Caco-2 (cell line): ENCODE measurements around the gene HSPA4L. TPM values are rescaled to one million over a fixed set of nuclear protein-coding genes. Genes with fewer than 3 reads are reported as not detected.
A peak's percentile ranks its signal among the peaks of the same experiment; 100 is the strongest.

Experiments
- BruUV-seq: library from RNA; stranded (reverse); fragments of 400-500 nt; replicated peaks from 2 replicates; lab custom pipeline; 2021; lab: Mats Ljungman, UMichigan
- CTCF ChIA-PET: fragments of 300-600 bp; sonication (Branson Sonifier 250); formaldehyde crosslinking; loops from one replicate; lab custom pipeline; 2022; ENCODE audit warnings: antibody characterized with exemption; lab: Charles Lee
- POLR2A ChIA-PET: fragments of 300-600 bp; sonication (Branson Sonifier 250); formaldehyde crosslinking; loops from one replicate; lab custom pipeline; 2022; ENCODE audit warnings: antibody characterized with exemption; lab: Charles Lee
- DNase-seq, 2 experiments: peaks; one replicate each; pipeline versions ENCODE4 v3.0.0 to v3.0.0-alpha.2; 2020 to 2022
- H3K27me3 ChIP-seq: replicated peaks from 2 replicates; pipeline ENCODE4 v1.6.0; 2011; ENCODE audit warnings: low read length; ENCODE audit not compliant: control insufficient read depth, insufficient read depth
- H3K36me3 ChIP-seq: 2 replicates; pipeline ENCODE4 v1.5.1; 2011; ENCODE audit warnings: low read length; ENCODE audit not compliant: control insufficient read depth, insufficient read depth
- H3K4me1 ChIP-seq: fragments of 250-450 bp; sonication (Bioruptor Pico); 2 replicates; pipeline ENCODE4 v1.5.1; 2020; ENCODE audit warnings: mild to moderate bottlenecking
- H3K4me3 ChIP-seq: 2 replicates; pipeline ENCODE4 v1.5.1; 2011; ENCODE audit warnings: low read depth, mild to moderate bottlenecking, control low read depth, low read length
- H3K9me3 ChIP-seq: fragments of 250-450 bp; sonication (Bioruptor Pico); 2 replicates; pipeline ENCODE4 v1.5.1; 2020; ENCODE audit warnings: mild to moderate bottlenecking, moderate library complexity
- H3K27ac Mint-ChIP-seq: one replicate; pipeline ENCODE4 v1.8.0; 2022; ENCODE audit warnings: mixed read lengths; ENCODE audit not compliant: unreplicated experiment
- H3K27me3 Mint-ChIP-seq: one replicate; pipeline ENCODE4 v1.8.0; 2022; ENCODE audit warnings: mixed read lengths; ENCODE audit not compliant: insufficient read depth, unreplicated experiment
- H3K36me3 Mint-ChIP-seq: one replicate; pipeline ENCODE4 v1.8.0; 2022; ENCODE audit warnings: mild to moderate bottlenecking, mixed read lengths; ENCODE audit not compliant: insufficient read depth, unreplicated experiment
- H3K4me1 Mint-ChIP-seq: one replicate; pipeline ENCODE4 v1.8.0; 2022; ENCODE audit warnings: low read depth, mixed read lengths; ENCODE audit not compliant: unreplicated experiment
- H3K4me3 Mint-ChIP-seq: one replicate; pipeline ENCODE4 v1.8.0; 2022; ENCODE audit warnings: mild to moderate bottlenecking, moderate library complexity, mixed read lengths; ENCODE audit not compliant: unreplicated experiment
- H3K9me3 Mint-ChIP-seq: one replicate; pipeline ENCODE4 v1.8.0; 2022; ENCODE audit warnings: mixed read lengths; ENCODE audit not compliant: unreplicated experiment
- intact Hi-C: fragments of 100-400 bp; cut with micrococcal nuclease; formaldehyde crosslinking; loops from one replicate; pipeline ENCODE4 v1.10.0; 2022; ENCODE audit not compliant: unreplicated experiment
- total RNA-seq: library from RNA; stranded (reverse); gene quantifications from 2 replicates; pipeline ENCODE4 v1.2.3, GENCODE V29; 2022
- TF ChIP-seq, protein P1 (sequence below), 2 experiments: fragments of 200-600 bp in 1 of 2; IDR thresholded peaks; 1 replicate in 1 of 2; 2 replicates in 1 of 2; pipeline versions ENCODE4 v1.5.1 to v1.8.0; 2011 to 2022; ENCODE audit warnings: antibody characterized with exemption in 1 of 2, control low read depth in 1 of 2, inconsistent platforms in 1 of 2, low read depth in 1 of 2, low read length in 1 of 2, mild to moderate bottlenecking in 1 of 2, moderate library complexity in 1 of 2; ENCODE audit not compliant: insufficient read depth in 1 of 2, severe bottlenecking in 1 of 2, unreplicated experiment in 1 of 2

HSPA4L gene
- total RNA-seq, 1 experiment from 2014 or later: 3.6 TPM

DNA sequence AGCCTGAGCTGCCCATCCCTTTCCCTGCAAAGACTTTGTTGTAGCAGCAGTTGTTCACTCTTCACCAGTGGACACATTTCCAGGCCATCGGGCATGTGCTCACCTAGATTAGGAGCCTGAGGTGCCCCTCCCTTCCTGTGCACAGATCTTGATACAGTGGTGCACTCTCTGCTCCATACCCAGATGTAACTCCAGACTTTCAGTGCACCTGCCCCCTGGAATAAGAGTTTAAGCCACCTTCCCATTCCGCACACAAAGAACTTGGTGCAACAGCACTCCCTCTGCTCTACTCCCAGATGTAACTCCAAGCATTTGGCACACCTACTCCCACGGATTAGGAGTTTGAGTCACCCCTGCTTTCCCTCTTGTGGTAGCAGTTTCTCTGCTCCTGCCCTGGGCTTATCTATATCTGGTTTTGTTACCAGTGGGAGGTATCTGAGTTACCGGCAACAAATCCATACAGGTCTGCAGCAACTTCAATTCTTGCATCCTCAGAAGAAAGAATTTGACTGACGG, 62.5 kb downstream of the HSPA4L start:
- no peak for DNase-seq
- peaks cover 18% of the 10 kb centered on the region for H3K9me3 Mint-ChIP-seq
- POLR2A ChIA-PET: no interaction called here
- peaks cover 6% of the 10 kb centered on the region for H3K4me1 Mint-ChIP-seq
- no peaks in the 10 kb centered on the region for H3K27me3 Mint-ChIP-seq
- BruUV-seq: no TSS peak
- intact Hi-C loops: no loop called here
- no peak overlapping the region for H3K4me3 Mint-ChIP-seq
- H3K36me3 Mint-ChIP-seq: peaks cover 19% of the 10 kb centered on the region
- H3K27ac Mint-ChIP-seq: no peak overlapping the region
- Histone ChIP-seq H3K4me1 (no peaks in the 10 kb centered on the region), H3K36me3 (no peaks in the 10 kb centered on the region), H3K9me3 (peaks cover 2% of the 10 kb centered on the region; the same call in 1 of the 2 replicates), H3K4me3 (no peak overlapping the region), H3K27me3 (no peaks in the 10 kb centered on the region)
- TF ChIP-seq, protein P1, sequence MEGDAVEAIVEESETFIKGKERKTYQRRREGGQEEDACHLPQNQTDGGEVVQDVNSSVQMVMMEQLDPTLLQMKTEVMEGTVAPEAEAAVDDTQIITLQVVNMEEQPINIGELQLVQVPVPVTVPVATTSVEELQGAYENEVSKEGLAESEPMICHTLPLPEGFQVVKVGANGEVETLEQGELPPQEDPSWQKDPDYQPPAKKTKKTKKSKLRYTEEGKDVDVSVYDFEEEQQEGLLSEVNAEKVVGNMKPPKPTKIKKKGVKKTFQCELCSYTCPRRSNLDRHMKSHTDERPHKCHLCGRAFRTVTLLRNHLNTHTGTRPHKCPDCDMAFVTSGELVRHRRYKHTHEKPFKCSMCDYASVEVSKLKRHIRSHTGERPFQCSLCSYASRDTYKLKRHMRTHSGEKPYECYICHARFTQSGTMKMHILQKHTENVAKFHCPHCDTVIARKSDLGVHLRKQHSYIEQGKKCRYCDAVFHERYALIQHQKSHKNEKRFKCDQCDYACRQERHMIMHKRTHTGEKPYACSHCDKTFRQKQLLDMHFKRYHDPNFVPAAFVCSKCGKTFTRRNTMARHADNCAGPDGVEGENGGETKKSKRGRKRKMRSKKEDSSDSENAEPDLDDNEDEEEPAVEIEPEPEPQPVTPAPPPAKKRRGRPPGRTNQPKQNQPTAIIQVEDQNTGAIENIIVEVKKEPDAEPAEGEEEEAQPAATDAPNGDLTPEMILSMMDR (IDR thresholded peaks at IDR 0.05; ENCODE audit: insufficient read depth in 1 of 2, low read depth in 1 of 2, low read length in 1 of 2, severe bottlenecking in 1 of 2, unreplicated experiment in 1 of 2): no peak
- CTCF ChIA-PET: no interaction called here

- DNase-seq: no peak
- ChIA-PET POLR2A (no interaction called here), CTCF (no interaction called here)
- Mint-ChIP-seq H3K36me3 (peaks cover 19% of the 10 kb centered on the region), H3K4me3 (no peak overlapping the region), H3K27ac (peak overlapping the region; percentile 26), H3K27me3 (no peaks in the 10 kb centered on the region), H3K4me1 (peaks cover 6% of the 10 kb centered on the region), H3K9me3 (peaks cover 32% of the 10 kb centered on the region)
- no peaks in the 10 kb centered on the region for H3K27me3 ChIP-seq
- H3K36me3 ChIP-seq: no peaks in the 10 kb centered on the region
- intact Hi-C loops: no loop called here
- no peak overlapping the region for H3K4me3 ChIP-seq
- no TSS peak for BruUV-seq
- TF ChIP-seq, protein P1 (IDR thresholded peaks at IDR 0.05; ENCODE audit: insufficient read depth in 1 of 2, low read depth in 1 of 2, low read length in 1 of 2, severe bottlenecking in 1 of 2, unreplicated experiment in 1 of 2): no peak
- H3K4me1 ChIP-seq: no peaks in the 10 kb centered on the region
- H3K9me3 ChIP-seq: peaks cover 12% of the 10 kb centered on the region; the same call in 1 of the 2 replicates
Observed at GRCh38 chr4:127846061-127846460, 63.9 kb downstream of the HSPA4L start.

- Mint-ChIP-seq H3K27ac (peak overlapping the region; percentile 26), H3K4me3 (no peak overlapping the region), H3K9me3 (peaks cover 39% of the 10 kb centered on the region), H3K27me3 (no peaks in the 10 kb centered on the region), H3K4me1 (peaks cover 6% of the 10 kb centered on the region), H3K36me3 (peaks cover 13% of the 10 kb centered on the region)
- TF ChIP-seq, protein P1 (IDR thresholded peaks at IDR 0.05; ENCODE audit: insufficient read depth in 1 of 2, low read depth in 1 of 2, low read length in 1 of 2, severe bottlenecking in 1 of 2, unreplicated experiment in 1 of 2): no peak
- H3K27me3 ChIP-seq: no peaks in the 10 kb centered on the region
- no peak overlapping the region for H3K4me3 ChIP-seq
- H3K36me3 ChIP-seq: no peaks in the 10 kb centered on the region
- ChIA-PET CTCF (no interaction called here), POLR2A (no interaction called here)
- no TSS peak for BruUV-seq
- intact Hi-C loops: no loop called here
- no peak for DNase-seq
- peaks cover 12% of the 10 kb centered on the region; the same call in 1 of the 2 replicates for H3K9me3 ChIP-seq
- H3K4me1 ChIP-seq: no peaks in the 10 kb centered on the region
Observed at GRCh38 chr4:127846765-127847164, 64.6 kb downstream of the HSPA4L start.
